ENCODE data around the gene C1orf105.
"Not testable (repeated sequence)": the region's sequence is repeated elsewhere in the genome, so short reads cannot be mapped to it uniquely, and the experiment has no call there.

The C1orf105 gene, protein sequence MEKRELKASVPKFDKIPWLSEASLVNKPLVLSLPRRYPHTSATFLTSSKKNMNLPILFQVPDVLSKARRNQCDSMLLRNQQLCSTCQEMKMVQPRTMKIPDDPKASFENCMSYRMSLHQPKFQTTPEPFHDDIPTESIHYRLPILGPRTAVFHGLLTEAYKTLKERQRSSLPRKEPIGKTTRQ

DNA sequence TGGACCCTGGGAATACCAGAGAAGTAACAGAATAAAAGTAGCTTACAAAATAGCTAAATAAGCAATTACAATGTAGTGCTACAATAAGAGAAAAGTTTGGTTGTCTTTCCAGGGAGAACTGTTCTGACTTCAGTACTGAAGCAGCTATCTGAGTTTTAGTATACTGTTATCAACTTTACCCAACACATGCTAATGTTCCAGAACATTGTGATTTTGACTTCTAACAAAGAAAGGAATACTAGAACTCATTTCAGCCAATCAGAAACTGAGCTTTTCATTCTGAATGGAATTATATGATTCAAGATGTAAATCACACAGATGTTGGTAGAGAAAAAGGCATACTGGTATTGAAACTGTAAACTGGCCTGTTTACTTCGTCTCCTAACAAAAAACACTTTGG is at the start of gene C1orf105:
C1orf105 (plus strand) TSS at position 301 of the 400 bp plus-strand sequence. CDS start 201 bp downstream, outside the sequence.
- DNase-seq (ENCODE audit: low spot score), result no peak

DNA sequence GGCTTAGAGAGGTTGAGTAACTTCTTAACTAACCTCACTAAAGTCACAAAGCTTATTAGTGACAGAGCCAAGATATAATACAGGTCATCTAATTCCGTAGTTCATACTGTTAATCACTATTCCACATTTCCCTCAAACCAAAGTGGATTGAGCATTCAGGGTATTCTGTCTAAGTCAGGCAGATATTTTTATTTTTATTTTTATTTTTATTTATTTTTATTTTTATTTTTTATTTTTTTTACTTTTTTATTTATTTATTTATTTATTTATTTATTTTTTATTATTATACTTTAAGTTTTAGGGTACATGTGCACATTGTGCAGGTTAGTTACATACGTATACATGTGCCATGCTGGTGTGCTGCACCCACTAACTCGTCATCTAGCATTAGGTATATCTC is 48.8 kb upstream of the C1orf105 start:
- DNase-seq (ENCODE audit: low spot score), result not testable (repeated sequence)

DNA sequence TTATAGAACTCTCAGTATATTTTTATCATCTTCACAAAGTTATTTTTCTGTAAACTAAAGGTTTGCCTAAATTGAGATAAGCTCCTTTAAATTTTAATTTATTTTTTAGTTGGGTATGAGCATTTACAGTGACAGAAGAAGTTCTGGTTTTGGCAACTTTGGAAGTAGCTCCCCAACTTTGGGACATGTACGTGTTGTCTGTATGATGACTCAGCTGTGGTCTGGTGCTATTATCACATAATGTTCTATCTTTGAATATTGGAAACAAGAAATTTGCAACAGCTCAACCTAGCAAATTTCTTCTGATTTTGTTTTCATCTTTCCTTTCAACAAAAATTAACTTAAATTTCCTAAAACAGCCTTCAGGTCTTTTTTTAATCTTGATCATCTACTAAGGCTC is 46.6 kb upstream of the C1orf105 start:
- DNase-seq (ENCODE audit: low spot score), result no peak

DNA sequence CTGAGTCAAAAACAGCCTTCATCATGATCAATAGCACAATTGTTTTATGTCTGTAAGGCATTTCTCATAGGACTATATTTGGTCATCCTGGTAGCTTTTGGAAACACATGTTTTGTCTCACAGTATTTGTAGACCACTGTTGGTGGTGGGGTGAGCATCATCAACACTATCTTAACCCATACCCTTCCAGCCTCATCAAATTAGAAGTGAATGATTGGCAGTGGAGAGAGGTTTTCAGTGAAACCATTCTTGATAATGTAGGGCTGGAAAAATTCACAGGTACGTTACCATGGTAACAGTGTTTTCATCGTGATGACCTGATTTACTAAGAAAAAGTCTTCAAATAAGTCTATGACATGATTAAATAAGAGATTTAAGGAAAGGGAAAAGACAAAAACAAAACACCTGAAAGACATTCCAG is 45.3 kb upstream of the C1orf105 start:
- DNase-seq (ENCODE audit: low spot score), result no peak

DNA sequence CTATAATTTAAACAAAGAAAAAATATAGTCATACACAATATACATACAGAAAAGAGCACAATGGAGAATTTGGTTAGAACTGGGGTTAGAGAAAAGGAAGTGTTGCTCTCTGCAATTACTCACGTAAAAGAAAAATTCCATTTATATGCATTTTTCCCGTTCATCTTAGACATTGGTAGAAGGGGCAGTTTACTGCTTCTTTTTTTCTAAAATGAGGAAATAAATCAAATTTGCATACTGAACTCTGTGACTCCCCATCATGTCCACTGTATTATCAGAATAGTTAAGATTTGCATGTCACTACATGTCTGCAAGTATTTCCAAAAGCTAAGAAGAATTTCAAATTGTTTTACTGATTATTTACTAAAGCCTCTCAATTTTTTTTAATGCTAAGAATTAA is 44.1 kb upstream of the C1orf105 start:
- no peak for DNase-seq (ENCODE audit: low spot score)

DNA sequence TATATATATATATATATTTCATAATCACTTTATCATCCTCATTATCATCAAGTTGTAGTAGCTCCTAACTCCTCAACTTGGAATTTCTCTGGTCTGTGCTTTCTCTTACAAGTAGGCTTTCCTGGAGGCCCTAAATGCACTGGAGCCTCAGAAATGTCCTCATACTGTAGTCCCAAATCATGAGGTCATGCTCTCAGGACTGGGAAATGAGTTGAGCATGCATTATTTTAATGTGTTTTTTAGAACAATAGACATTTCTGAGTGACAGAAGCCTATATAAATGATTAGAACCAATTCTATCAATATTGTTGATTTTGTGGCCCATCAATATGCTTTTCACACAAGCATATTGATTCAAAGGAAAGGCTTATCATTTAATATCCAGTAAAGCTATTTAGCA is 42.9 kb upstream of the C1orf105 start:
- DNase-seq (ENCODE audit: low spot score), result no peak

DNA sequence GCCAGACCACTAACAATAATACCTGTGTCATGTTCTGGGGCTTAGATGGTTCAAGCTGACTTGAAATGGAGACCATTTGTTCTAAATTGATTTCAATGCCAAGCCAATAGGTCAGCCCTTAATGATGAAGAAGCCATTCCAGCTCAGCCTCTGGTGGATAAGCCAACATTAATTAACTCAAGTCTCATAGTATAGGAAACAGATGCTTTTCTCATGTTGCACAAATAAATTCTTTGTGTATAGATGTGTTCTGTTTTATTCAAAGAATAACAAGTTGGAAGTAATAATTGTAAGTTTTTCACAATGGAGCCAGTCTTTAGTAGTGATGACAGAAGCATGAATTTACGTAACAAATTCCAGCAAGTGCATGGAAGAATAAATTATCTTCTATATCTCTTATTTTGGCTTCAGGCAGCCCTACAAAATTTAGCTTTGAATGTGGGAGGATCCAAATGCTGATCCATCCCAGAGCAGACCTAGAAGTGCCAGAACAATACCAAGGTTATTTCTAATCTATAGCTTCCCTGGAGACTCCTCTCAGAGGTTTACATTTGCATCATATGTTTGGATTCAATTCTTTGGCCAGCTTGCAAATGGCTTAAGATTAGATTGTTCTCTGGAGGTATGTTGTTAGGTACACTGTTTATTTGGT is 42.2 kb upstream of the C1orf105 start:
- DNase-seq (ENCODE audit: low spot score), result no peak

DNA sequence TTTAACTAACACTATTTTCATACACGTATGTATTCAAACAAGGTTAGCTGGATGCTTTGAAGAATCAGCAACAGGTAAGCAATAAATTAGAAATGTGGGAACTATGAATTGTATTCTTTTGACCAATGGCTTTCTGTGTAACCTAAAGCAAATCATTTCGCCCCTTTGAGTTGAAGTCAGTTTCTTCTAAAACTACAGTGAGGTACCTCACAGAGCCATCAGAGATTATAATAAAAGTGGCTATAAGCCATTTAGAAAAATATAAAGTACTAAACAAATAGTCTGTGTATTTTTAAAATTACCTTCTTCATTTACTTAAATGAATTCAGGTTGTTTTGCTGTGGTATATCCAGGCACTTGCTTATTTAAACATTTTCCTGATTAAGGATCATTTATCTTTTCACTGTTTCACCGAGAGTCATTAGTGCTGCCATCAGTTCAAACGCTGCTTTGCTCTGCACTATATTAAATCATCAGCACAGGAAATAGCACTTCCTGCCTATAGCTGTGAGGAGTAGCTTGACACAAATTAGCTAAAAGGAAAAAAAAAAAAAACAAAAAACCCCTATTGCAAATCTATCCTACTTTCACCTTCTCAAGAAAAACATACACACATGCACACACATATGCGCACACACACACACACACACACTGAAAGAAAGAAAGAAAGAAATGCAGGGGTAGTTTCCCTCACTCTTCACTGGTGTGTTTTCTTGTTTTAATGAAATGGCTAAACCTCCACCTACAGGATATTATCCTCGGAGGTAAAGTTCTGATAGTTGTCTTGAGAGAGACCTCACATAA is 39.8 kb upstream of the C1orf105 start:
- DNase-seq (ENCODE audit: low spot score), result no peak

DNA sequence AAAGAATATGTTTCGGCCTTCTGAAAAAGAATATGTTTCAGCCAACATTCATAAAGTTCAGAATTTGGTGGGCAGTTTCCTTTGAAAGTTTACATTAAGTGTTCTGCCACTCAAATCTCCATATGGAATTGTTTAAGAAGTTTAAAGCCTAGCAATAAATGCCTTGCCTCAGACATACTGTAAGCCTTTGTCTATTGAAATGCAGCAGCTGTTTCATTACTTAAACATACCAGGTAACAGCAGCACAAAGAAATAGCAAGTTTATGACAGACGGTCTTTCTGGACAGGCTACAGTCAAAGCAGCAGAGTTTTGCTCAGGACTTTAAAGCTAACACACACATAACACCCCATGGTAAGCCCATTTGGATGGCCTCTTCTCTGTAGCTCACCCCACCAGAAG is 38.5 kb upstream of the C1orf105 start:
- DNase-seq (ENCODE audit: low spot score), result no peak

DNA sequence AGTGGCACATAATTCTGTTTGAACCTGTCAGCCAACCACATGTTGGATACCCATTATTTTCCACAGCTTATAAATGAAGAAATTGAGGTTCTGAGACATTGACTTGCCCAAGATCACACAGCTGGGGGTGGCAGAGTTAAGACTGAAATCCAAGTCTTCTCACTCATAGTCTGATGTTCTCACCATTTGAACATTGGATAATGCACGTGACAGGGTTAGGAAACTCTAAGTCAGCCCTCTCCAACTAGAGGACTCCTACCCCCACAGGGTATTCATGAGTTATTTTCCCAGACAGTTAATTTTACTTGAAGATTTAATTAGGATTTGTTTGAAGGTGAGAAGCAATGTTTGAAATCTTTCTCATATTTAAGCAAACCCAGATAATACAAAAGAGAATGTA is 38.1 kb upstream of the C1orf105 start:
- DNase-seq (ENCODE audit: low spot score), result no peak

DNA sequence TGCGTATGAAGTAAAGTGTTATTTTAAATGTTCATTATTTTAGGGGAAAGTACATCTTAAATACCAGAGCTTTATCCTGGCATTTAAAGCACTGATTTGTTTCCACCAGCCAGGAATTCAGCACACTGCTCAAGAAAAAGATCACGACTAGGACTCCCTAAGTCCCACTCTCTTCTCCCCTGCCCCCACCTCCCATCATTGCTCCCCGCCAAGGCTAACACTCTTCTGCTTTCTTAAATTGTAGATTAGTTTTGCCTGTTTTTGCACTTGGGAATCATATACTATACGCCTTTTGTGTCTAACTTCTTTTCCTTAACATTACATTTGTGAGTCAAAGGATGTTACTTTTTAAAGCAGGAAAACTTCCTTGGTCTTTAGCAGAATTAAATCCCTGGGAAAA is 37.5 kb upstream of the C1orf105 start:
- no peak for DNase-seq (ENCODE audit: low spot score)

DNA sequence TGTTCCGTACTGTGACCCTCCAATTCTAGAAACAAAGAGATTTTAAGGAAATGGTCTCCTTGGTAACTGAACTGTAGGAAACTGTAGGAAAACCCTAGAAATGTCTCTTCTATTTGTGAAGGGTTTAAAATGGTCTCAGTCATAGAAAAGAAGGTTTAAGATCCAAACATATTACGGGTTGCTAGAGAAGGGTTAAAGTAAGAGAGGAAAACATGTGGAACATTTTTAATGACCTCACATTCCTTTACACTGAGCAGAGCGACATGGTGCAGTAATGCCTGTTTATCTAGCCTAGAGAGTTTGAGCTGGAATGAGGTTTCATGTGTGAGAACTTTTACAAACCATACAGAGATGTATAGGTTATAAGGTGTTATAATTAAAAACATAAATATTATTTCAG is 36.9 kb upstream of the C1orf105 start:
- no peak for DNase-seq (ENCODE audit: low spot score)

DNA sequence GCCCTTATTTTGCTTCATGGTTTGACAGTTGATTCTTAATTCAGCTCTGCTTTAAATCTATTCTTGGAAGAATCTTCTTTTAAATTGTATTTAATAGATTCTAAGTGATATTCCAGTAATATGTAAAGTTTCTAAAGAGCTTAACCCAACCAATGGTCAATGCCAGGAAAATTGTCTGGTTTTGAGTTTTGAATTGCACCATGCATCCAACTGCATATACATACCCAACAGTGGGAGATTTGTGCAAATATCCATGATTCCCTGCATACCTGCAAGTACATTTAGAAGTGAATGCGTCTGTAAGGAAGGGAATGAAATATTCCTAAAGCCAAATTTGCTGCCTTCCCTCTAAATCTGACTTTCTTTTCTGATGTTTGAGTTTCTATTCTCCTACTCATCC is 35.8 kb upstream of the C1orf105 start:
- DNase-seq (ENCODE audit: low spot score), result no peak

DNA sequence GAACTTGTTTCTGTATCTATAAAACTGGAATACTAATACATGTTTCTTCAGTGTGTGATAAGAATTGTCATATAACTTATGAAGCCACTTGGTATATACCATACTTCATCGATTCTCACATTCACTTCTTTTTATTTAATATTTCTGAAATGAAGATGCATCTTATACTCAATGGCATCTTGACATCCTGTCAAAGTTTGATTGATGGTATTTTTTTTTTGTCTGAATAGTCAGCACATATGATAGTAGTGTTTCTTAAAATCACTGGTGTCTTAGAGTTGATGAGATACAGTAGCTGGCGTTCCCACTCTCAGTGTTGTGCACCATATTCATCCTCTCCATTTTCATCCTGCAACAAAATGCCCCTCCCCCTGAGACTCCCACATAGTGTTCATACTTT is 34.4 kb upstream of the C1orf105 start:
- DNase-seq (ENCODE audit: low spot score), result no peak

DNA sequence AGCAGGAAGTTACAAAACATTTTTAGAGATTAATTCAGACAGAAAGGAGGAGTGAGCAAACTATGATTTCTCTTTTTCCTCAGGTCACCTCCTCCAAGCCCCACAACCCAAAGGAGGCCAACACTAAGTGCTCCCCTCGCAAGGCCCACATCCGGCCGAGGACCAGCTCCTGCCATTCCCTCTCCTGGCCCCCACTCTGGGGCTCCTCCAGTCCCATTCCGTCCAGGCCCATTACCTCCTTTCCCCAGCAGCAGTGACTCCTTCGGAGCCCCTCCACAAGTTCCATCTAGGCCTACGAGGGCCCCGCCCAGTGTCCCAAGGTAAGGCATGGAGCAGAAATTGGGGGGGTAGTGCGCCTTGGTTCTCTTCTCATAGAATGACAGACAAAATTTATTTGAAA is 32.0 kb upstream of the C1orf105 start:
- DNase-seq (ENCODE audit: low spot score), result no peak

DNA sequence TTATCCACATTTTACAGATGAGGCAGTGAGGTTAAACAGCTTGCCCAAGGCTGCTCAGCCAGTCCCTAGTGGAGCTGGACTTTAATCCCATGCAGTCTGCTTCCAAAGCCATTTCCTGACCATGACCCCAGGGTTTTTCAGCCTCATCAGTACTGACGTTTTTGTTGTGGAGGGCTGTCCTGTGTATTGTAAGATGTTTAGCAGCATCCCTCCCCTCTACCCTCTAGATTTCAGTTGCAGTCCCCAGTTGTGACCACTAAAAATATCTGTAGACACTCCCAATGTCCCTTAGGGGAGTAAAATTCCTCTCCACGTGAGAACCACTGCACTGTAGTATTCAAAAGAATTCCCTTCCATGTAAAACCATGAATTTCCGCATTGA is 30.2 kb upstream of the C1orf105 start:
- DNase-seq (ENCODE audit: low spot score), result no peak

DNA sequence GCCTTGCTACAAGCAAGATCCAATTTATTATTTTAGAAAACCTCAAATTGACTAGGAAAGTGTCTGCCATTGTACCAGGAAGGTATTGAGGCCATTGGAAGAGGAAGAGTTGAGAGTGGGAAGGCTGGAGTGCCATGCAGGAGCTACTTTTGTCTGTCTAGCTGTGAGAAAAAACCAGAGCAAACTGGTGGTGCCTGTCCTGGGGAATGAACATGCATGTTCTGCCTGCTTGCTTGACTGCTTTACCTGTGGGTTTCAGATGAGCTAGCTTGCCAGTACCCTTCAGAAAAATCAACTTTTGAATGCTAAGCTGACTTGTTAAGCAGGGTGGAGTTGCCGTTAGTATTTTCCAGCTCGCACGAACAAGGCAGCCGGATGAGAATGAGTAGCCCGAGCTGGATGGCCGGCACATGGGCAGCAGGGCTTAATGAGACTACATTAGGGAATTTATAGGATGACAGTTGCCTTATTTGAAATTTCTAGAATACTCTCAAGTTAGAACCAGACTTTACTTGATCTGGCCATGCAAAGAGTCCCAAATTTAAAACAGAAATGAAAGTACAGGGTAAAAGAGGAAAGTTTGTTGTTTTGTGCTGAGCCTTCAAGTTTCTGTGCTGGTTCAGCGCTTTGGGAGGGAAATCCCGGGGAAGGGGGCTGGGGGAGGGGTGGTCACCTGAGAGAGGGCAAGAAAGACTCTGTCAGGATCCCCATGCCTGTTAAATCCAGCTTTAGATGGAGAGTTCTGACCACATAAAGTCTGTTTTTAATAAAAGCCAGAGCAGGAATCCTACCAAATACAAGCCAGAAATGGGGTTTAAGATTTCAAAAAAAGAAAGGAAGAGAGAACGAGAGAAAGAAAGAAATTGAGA is 29.6 kb upstream of the C1orf105 start:
- DNase-seq (ENCODE audit: low spot score), result no peak

DNA sequence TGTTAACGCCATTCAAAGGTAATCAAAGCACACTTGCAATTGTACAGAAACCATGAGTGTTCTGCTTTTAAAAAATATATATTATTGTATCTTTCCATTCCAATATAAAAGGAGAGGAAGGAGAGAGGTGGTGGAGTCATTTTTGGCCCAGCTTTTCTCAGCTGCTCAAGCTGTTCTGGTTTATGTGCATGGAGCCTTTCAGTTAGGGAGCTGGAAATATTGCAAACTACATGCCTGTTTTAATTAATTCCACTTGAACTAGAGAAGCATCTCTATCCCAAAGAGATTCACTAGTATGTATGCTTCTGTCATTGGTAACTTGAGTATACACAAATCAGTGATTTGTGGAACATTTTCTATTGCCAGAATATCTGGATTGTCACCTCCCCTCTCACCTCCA is 28.5 kb upstream of the C1orf105 start:
- DNase-seq (ENCODE audit: low spot score), result no peak

DNA sequence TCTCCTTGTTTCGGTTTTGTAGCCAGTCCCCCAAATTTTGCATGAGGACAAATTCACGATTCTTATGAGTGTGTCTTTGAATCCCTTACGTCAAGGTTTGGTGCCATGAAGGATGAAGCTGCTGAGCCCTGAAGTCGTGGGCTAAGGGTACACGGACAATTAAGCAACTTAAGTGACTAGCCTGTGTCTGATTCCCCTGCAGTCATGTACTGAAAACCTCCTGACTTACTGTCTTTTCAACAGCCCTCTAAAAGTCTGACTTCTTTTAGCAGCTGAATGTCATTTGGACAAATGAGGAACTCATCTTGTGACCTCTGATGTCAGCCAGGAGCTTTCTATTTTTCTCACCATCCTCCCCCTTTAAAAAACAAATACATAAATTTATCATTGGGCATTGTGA is 27.1 kb upstream of the C1orf105 start:
- peak; percentile 51 for DNase-seq (ENCODE audit: low spot score)

DNA sequence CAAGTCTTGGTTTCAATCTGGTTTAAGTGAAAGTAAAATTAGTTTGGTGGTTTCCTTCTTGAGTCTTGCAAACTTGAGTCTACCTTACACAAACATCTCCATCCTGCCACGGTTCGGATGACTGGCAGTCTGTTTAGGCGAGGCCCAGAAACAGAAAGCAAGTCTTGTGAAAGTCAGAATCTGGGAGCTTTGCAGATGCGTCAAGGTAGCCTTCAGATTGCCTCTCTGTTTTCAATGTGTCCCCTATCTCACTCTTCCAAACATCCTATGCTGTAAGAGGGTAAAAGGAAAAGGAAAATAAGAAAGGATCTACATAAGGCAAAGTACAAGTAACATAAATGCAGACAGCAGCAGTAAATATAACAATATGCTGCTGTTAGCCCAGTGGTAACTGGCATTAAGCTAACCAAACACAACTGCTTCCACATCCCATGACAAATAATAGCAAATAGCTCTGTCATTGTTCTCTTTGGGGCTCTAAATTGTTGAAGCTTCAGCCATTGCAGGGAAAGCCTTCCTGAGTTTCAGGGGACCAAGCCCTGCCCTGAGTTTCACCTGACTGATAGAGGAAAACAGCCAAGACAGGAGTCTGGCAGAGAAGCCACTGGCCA is 26.2 kb upstream of the C1orf105 start:
- no peak for DNase-seq (ENCODE audit: low spot score)

DNA sequence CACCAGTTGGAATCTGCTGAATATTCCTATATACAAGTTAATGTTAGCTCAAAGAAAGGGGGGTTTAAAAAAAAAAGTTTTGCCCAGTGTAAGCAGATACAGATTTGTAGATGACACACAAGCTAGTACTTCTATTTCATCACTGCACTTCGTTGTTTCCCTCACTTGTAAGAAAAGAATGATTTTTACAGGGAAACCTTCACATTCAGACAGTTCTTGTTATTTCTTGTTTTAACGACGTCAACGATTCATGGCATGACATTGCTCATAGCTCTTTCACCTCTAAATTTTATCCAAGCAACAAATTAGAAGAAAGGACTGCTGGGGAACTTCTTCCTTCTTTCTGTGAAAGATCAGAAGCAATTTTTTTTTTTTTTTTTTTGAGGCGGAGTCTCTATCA is 25.7 kb upstream of the C1orf105 start:
- no peak for DNase-seq (ENCODE audit: low spot score)

DNA sequence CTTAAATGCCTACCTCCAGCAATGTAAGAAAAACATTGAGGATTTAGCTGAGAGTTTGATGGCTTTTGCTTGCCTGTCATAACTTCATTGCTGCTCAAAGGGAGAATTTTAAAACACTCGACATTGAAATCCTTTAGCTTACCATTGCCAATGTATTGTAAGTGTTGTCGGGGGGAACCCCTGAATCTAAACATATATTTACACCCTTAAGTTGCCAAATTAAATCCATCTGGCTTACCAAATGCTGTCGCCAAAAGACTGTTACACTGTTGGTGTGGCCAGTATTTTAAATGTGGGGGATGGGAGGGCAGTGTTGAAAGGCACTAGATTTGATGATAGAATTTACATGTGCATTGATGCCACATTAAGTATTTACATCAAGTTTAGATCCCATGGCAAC is 24.9 kb upstream of the C1orf105 start:
- no peak for DNase-seq (ENCODE audit: low spot score)

Measured in Ammon's horn (tissue), 1 donor.